HK-2 (cell line): ENCODE data around the gene PLAC9.

Experiments used
- DNase-seq: peaks from one replicate; pipeline ENCODE4 v3.0.0-alpha.2; 2018; ENCODE audit not compliant: unreplicated experiment

The PLAC9 gene

GRCh38 chr10:80184291-80184690 lies 51.8 kb downstream of the PLAC9 start:
- no peak for DNase-seq

GRCh38 chr10:80185578-80186299 lies 53.2 kb downstream of the PLAC9 start:
- no peak for DNase-seq

GRCh38 chr10:80186364-80187012 lies 54.0 kb downstream of the PLAC9 start:
- no peak for DNase-seq

GRCh38 chr10:80187060-80187459 lies 54.5 kb downstream of the PLAC9 start:
- no peak for DNase-seq

GRCh38 chr10:80187465-80188409 lies 55.2 kb downstream of the PLAC9 start:
- no peak for DNase-seq

GRCh38 chr10:80188713-80189112 lies 56.2 kb downstream of the PLAC9 start:
- DNase-seq: no peak

GRCh38 chr10:80191589-80192270 lies 59.2 kb downstream of the PLAC9 start:
- no peak for DNase-seq

- DNase-seq: no peak
These were observed 60.0 kb downstream of the PLAC9 start for GRCh38 chr10:80192553-80192952.

GRCh38 chr10:80194373-80195045 lies 62.0 kb downstream of the PLAC9 start:
- no peak for DNase-seq
